Hepatocyte (in vitro differentiated cells): ENCODE measurements around the gene PDE11A. TPM values are rescaled to one million over a fixed set of nuclear protein-coding genes. Genes with fewer than 3 reads are reported as not detected.

Experiments
- DNase-seq: peaks from one replicate; pipeline ENCODE4 v3.0.0-alpha.2; 2016; ENCODE audit warnings: low spot score
- H2AFZ ChIP-seq: fragments of 200-600 bp; sonication (generic); 2 replicates; pipeline ENCODE4 v1.6.0; 2016; ENCODE audit warnings: antibody characterized with exemption, mild to moderate bottlenecking
- H3K27ac ChIP-seq: fragments of 200-600 bp; sonication (generic); 2 replicates; pipeline ENCODE4 v1.5.1; 2016; ENCODE audit warnings: mild to moderate bottlenecking
- H3K27me3 ChIP-seq: fragments of 200-600 bp; sonication (generic); 2 replicates; pipeline ENCODE4 v1.6.1; 2016
- H3K36me3 ChIP-seq: fragments of 200-600 bp; sonication (generic); replicated peaks from 2 replicates; pipeline ENCODE4 v1.5.1; 2016; ENCODE audit warnings: low read depth; ENCODE audit not compliant: insufficient read depth
- H3K4me1 ChIP-seq: fragments of 200-600 bp; sonication (generic); 2 replicates; pipeline ENCODE4 v1.5.1; 2016; ENCODE audit warnings: mild to moderate bottlenecking, moderate library complexity; ENCODE audit not compliant: insufficient read depth
- H3K4me2 ChIP-seq: fragments of 200-600 bp; sonication (generic); 2 replicates; pipeline ENCODE4 v1.6.0; 2016
- H3K4me3 ChIP-seq: fragments of 200-600 bp; sonication (generic); 2 replicates; pipeline ENCODE4 v1.5.1; 2016; ENCODE audit warnings: mild to moderate bottlenecking
- H3K79me2 ChIP-seq: fragments of 200-600 bp; sonication (generic); 2 replicates; pipeline ENCODE4 v1.6.0; 2017; ENCODE audit warnings: mild to moderate bottlenecking
- H3K9me2 ChIP-seq: fragments of 200-600 bp; sonication (generic); replicated peaks from 2 replicates; pipeline ENCODE4 v1.6.0; 2017; ENCODE audit warnings: mild to moderate bottlenecking; ENCODE audit not compliant: insufficient read depth
- H3K9me3 ChIP-seq: fragments of 200-600 bp; sonication (generic); 2 replicates; pipeline ENCODE4 v1.5.1; 2016; ENCODE audit warnings: low read depth, mild to moderate bottlenecking
- H4K20me1 ChIP-seq: fragments of 200-600 bp; sonication (generic); 2 replicates; pipeline ENCODE4 v1.6.0; 2016; ENCODE audit warnings: mild to moderate bottlenecking; ENCODE audit not compliant: insufficient read depth, poor library complexity, severe bottlenecking
- EZH2 ChIP-seq: fragments of 200-600 bp; sonication (generic); IDR thresholded peaks from 2 replicates; pipeline ENCODE4 v1.6.1; 2016; ENCODE audit warnings: antibody characterized with exemption, mild to moderate bottlenecking, borderline replicate concordance
- EZH2phosphoT487 ChIP-seq: fragments of 200-600 bp; sonication (generic); IDR thresholded peaks from one replicate; pipeline ENCODE4 v1.6.1; 2018; ENCODE audit warnings: antibody characterized with exemption, mild to moderate bottlenecking, low read depth, moderate library complexity; ENCODE audit not compliant: unreplicated experiment, severe bottlenecking
- WGBS: methylation state at CpG from one replicate; pipeline ENCODE4 v1.1.6; 2016; ENCODE audit warnings: low lambda C conversion rate; ENCODE audit errors: missing lambda C conversion rate; 5-methylcytosine and 5-hydroxymethylcytosine counted together
- polyA plus RNA-seq: library from polyadenylated mRNA; unstranded; fragments of >200 nt; fragmentation: Nextera tagmentation; extraction: Ambion mirVana; gene quantifications from 2 replicates; pipeline ENCODE4 v1.2.1, GENCODE V29; 2016
- total RNA-seq: library from RNA; depleted of rRNA; stranded (reverse); fragments of >200 nt; gene quantifications from 2 replicates; pipeline ENCODE4 v1.2.3, GENCODE V29; 2014
- TF ChIP-seq, protein P1 (sequence below): fragments of 200-600 bp; sonication (generic); IDR thresholded peaks from 2 replicates; pipeline ENCODE4 v1.5.1; 2016; ENCODE audit warnings: antibody characterized with exemption, mild to moderate bottlenecking; ENCODE audit not compliant: poor library complexity

PDE11A gene
- total and polyA plus RNA-seq, 2 experiments from 2014 or later, result 0.71 to 1.9 TPM

DNA sequence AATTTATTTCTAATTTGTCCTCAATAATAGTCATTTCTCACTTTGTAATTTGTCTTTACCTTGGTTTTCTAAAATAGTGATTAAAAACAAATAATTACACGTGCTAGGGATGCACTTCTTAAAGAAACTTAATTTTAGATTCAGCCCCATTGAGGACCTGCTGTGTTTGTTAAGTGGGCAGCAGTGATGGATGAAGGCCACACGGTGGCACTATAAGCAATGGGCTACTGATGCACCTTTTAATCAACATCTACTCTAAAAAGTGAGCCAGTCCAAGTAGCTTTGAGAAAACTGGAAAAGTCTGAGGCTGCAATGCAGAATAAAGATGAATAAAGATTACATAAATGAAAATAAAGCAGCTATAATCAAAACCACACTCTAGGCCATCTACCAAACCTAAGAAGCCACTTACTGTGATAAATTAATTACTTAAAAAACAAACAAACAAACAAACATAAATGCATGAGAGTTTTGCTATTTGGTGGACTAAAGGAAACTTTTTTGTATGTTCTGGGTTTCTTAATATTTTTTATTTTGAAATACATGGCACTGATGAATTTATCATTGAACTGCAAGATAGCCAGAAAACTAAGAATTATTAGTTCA is 89.3 kb downstream of the PDE11A start:
- H3K27me3 ChIP-seq, result peaks cover 5% of the 10 kb centered on the region
- H3K36me3 ChIP-seq, result no peaks in the 10 kb centered on the region
- TF ChIP-seq, protein P1, sequence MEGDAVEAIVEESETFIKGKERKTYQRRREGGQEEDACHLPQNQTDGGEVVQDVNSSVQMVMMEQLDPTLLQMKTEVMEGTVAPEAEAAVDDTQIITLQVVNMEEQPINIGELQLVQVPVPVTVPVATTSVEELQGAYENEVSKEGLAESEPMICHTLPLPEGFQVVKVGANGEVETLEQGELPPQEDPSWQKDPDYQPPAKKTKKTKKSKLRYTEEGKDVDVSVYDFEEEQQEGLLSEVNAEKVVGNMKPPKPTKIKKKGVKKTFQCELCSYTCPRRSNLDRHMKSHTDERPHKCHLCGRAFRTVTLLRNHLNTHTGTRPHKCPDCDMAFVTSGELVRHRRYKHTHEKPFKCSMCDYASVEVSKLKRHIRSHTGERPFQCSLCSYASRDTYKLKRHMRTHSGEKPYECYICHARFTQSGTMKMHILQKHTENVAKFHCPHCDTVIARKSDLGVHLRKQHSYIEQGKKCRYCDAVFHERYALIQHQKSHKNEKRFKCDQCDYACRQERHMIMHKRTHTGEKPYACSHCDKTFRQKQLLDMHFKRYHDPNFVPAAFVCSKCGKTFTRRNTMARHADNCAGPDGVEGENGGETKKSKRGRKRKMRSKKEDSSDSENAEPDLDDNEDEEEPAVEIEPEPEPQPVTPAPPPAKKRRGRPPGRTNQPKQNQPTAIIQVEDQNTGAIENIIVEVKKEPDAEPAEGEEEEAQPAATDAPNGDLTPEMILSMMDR, result peak; percentile 86
- no peak for TF ChIP-seq EZH2
- no peak overlapping the region for H3K4me2 ChIP-seq
- WGBS, result 0% methylated on average over 2 of the region's 2 CpGs
- no peak overlapping the region for H2AFZ ChIP-seq
- DNase-seq, result peak; percentile 69
- H3K4me3 ChIP-seq, result no peak overlapping the region
- no peaks in the 10 kb centered on the region for H3K9me2 ChIP-seq
- no peaks in the 10 kb centered on the region for H4K20me1 ChIP-seq
- no peaks in the 10 kb centered on the region for H3K4me1 ChIP-seq
- no peaks in the 10 kb centered on the region for H3K79me2 ChIP-seq
- no peak overlapping the region for H3K27ac ChIP-seq
- H3K9me3 ChIP-seq, result no peaks in the 10 kb centered on the region

DNA sequence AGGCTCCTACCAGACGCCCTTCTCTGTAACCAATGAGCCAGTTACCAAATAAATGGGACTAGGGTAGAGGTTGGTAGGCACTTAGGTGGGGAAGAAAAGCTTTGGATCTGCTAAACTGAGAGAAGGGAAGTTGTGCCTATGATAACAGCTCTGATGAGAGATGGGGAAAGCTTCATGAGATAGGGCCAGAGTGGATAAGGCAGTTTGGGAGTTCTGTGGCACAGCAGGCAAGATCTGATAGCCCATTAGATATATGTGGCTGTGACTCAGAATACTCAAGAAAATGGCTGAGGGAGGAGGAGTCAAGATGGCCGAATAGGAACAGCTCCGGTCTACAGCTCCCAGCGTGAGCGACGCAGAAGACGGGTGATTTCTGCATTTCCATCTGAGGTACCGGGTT is 99.8 kb downstream of the PDE11A start:
- H3K4me2 ChIP-seq, result no peak overlapping the region

DNA sequence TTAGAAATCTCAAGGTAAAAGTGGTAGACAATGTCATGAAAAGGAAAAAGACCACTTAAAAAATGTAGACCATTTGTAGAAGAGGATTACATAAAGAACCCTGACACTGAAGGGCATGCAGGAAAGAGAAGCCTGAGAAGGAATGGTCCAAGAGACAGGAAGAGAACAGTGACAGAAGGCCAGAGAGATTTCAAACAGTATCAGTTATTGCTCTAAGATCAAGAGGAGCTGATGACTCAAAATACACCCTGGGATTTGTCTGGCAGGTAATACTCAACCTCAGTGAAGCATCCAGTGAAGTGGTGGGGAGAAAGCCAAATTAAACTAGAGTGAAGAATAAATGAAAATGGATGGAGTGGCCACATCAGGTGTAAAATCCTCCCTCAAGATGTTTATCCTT is 100.5 kb downstream of the PDE11A start:
- no peak overlapping the region for H3K27ac ChIP-seq
- H3K9me2 ChIP-seq, result no peaks in the 10 kb centered on the region
- no peak overlapping the region for H3K4me3 ChIP-seq
- H3K4me2 ChIP-seq, result no peak overlapping the region
- H3K79me2 ChIP-seq, result no peaks in the 10 kb centered on the region
- H4K20me1 ChIP-seq, result no peaks in the 10 kb centered on the region
- H3K36me3 ChIP-seq, result no peaks in the 10 kb centered on the region
- H3K4me1 ChIP-seq, result peaks cover 5% of the 10 kb centered on the region
- TF ChIP-seq EZH2phosphoT487 (no peak), EZH2 (no peak)
- TF ChIP-seq, protein P1, result no peak
- H3K9me3 ChIP-seq, result no peaks in the 10 kb centered on the region
- no peak for DNase-seq
- H3K27me3 ChIP-seq, result no peaks in the 10 kb centered on the region
- no peak overlapping the region for H2AFZ ChIP-seq

More for the DNA sequence above, 99.8 kb downstream of the PDE11A start:
- Histone ChIP-seq H3K36me3 (no peaks in the 10 kb centered on the region), H3K4me1 (peaks cover 5% of the 10 kb centered on the region), H3K27ac (no peak overlapping the region), H4K20me1 (no peaks in the 10 kb centered on the region), H3K27me3 (no peaks in the 10 kb centered on the region), H2AFZ (no peak overlapping the region), H3K79me2 (no peaks in the 10 kb centered on the region), H3K4me3 (no peak overlapping the region), H3K9me3 (no peaks in the 10 kb centered on the region), H3K9me2 (no peaks in the 10 kb centered on the region)
- no peak for DNase-seq
- WGBS, result 71% methylated on average over 6 of the region's 8 CpGs
- TF ChIP-seq, protein P1, result no peak
- TF ChIP-seq EZH2 (no peak), EZH2phosphoT487 (no peak)
